ENCODE measurements around the gene ARHGAP6. TPM values are rescaled to one million over a fixed set of nuclear protein-coding genes. Genes with fewer than 3 reads are reported as not detected.

The ARHGAP6 gene
- total RNA-seq, 1 experiment from 2014 or later, result 0.07 TPM

GRCh38 chrX:11451151-11451550 is 214.6 kb downstream of the ARHGAP6 start:
- WGBS (ENCODE audit: extremely low coverage, insufficient read length, low lambda C conversion rate), result no CpG with 5 or more reads among the region's 5 CpGs
- peaks cover 49 to 52% of the 10 kb centered on the region in 2 experiments for H3K9me3 Mint-ChIP-seq
- Histone ChIP-seq H3K4me1 (ENCODE audit: insufficient read depth, low read length) (no peaks in the 10 kb centered on the region; the same call in 1 of the 2 replicates), H3K79me2 (ENCODE audit: insufficient read depth, low read length) (no peaks in the 10 kb centered on the region), H3K23me2 (ENCODE audit: insufficient read length, low read depth, low read length, poor library complexity, severe bottlenecking) (no peaks in the 10 kb centered on the region), H2BK20ac (ENCODE audit: low read depth, low read length, poor library complexity, severe bottlenecking) (no peak overlapping the region), H3K27ac (ENCODE audit: insufficient read length, low read depth, low read length) (no peak overlapping the region), H3K4ac (ENCODE audit: low read depth, low read length) (no peak overlapping the region), H3K9ac (ENCODE audit: extremely low read depth, insufficient read length, low read length) (no peak overlapping the region), H3K27me3 (ENCODE audit: insufficient read depth, low read length) (no peaks in the 10 kb centered on the region), H4K91ac (ENCODE audit: insufficient read length, low read depth, low read length) (no peak overlapping the region), H2BK5ac (ENCODE audit: insufficient read length, low read length) (no peak overlapping the region), H3K18ac (ENCODE audit: insufficient read length, low read depth, low read length) (no peak overlapping the region), H3K4me2 (ENCODE audit: insufficient read depth, insufficient read length, low read length) (no peak overlapping the region), H4K8ac (replicated peaks; ENCODE audit: insufficient read length, low read depth, low read length) (no peak overlapping the region), H3K9me3 (ENCODE audit: control insufficient read depth, low read depth, low read length) (no peaks in the 10 kb centered on the region), H2BK12ac (ENCODE audit: insufficient read length, low read depth, low read length) (no peak overlapping the region), H2BK15ac (ENCODE audit: low read depth, low read length) (no peak overlapping the region), H3K56ac (ENCODE audit: insufficient read length, low read depth, low read length) (no peak overlapping the region), H2BK120ac (ENCODE audit: low read depth, low read length, poor library complexity, severe bottlenecking) (no peak overlapping the region), H4K20me1 (ENCODE audit: control insufficient read depth, insufficient read depth, insufficient read length) (no peaks in the 10 kb centered on the region), H3K79me1 (ENCODE audit: insufficient read depth, low read depth, low read length, poor library complexity, severe bottlenecking) (no peaks in the 10 kb centered on the region), H3T11ph (ENCODE audit: low read length) (no peak overlapping the region), H2AFZ (ENCODE audit: low read length) (no peak overlapping the region), H4K5ac (ENCODE audit: insufficient read length, low read depth, low read length) (no peak overlapping the region), H3K14ac (ENCODE audit: insufficient read depth, low read length) (no peak overlapping the region), H2AK5ac (ENCODE audit: insufficient read length, low read length) (no peak overlapping the region), H3K23ac (ENCODE audit: insufficient read length, low read depth, low read length) (no peak overlapping the region)
- H3K4me1 Mint-ChIP-seq, result peaks cover 0 to 5% of the 10 kb centered on the region in 2 experiments; a peak in 3 of 4 replicates
- H3K27ac Mint-ChIP-seq, result no peak overlapping the region
- TF ChIP-seq CTCF (conservative IDR thresholded peaks at IDR 0.05), result no peak
- H3K27me3 Mint-ChIP-seq (ENCODE audit: low read depth), result peaks cover 2% of the 10 kb centered on the region; the same call in 1 of the 2 replicates
- H3K4me3 Mint-ChIP-seq, result no peak overlapping the region
- DNase-seq, result no peak
- H3K36me3 Mint-ChIP-seq (ENCODE audit: insufficient read depth in 1 of 3, low read depth in 3 of 3), result no peaks in the 10 kb centered on the region

All from H9 (cell line).